HEK293 (cell line): Measurements from ENCODE around the gene SLC7A4.

ENCODE experiments used
- CTCF ChIA-PET: fragments of 350-600 bp; formaldehyde crosslinking; extraction: SDS; loops from one replicate; lab custom pipeline; 2021; ENCODE audit warnings: antibody characterized with exemption; lab: Yijun Ruan, JAX
- POLR2A ChIA-PET: fragments of 300-600 bp; formaldehyde crosslinking; extraction: SDS; loops from one replicate; lab custom pipeline; 2020; ENCODE audit warnings: antibody characterized with exemption, inconsistent platforms; lab: Yijun Ruan, JAX
- H3K27ac ChIP-seq: fragments of 200-500 bp; sonication (Bioruptor generic); 2 replicates; pipeline ENCODE4 v1.5.1; 2014; ENCODE audit warnings: low read depth, low read length, control low read depth, inconsistent platforms; ENCODE audit errors: extremely low read depth
- H3K36me3 ChIP-seq, 2 experiments: fragments of 200-500 bp in 1 of 2; sonication (Bioruptor generic) in 1 of 2; 1 replicate in 1 of 2; 2 replicates in 1 of 2; pipeline ENCODE4 v1.5.1; 2014 to 2017; ENCODE audit warnings: inconsistent platforms in 2 of 2, low read length in 2 of 2; ENCODE audit not compliant: control insufficient read depth in 2 of 2, insufficient read depth in 1 of 2
- H3K4me1 ChIP-seq: fragments of 200-500 bp; sonication (Bioruptor generic); 2 replicates; pipeline ENCODE4 v1.5.1; 2014; ENCODE audit warnings: mild to moderate bottlenecking, low read length, inconsistent platforms; ENCODE audit not compliant: control insufficient read depth, insufficient read depth
- H3K4me3 ChIP-seq: 2 replicates; pipeline ENCODE4 v1.5.1; 2011; ENCODE audit warnings: low read depth, mild to moderate bottlenecking, control low read depth, low read length, moderate library complexity
- H3K9me3 ChIP-seq: fragments of 200-500 bp; sonication (Bioruptor generic); 2 replicates; pipeline ENCODE4 v1.5.1; 2014; ENCODE audit warnings: low read depth, low read length, inconsistent platforms; ENCODE audit not compliant: control insufficient read depth, insufficient read depth
- GLI4 ChIP-seq: fragments of 450-650 bp; formaldehyde crosslinking; IDR thresholded peaks from 2 replicates; pipeline ENCODE4 v1.5.1; 2016; ENCODE audit warnings: missing biosample characterization, missing genetic modification characterization
- SCRT2 ChIP-seq: fragments of 450-650 bp; formaldehyde crosslinking; IDR thresholded peaks from 2 replicates; pipeline ENCODE4 v1.5.1; 2016; ENCODE audit warnings: missing biosample characterization, missing genetic modification characterization
- TCF7L2 ChIP-seq: IDR thresholded peaks from 2 replicates; pipeline ENCODE4 v1.6.1; 2011; ENCODE audit warnings: low read depth, mild to moderate bottlenecking, inconsistent platforms, low read length, moderate library complexity, borderline replicate concordance
- ZBTB20 ChIP-seq: fragments of 450-650 bp; formaldehyde crosslinking; IDR thresholded peaks from 2 replicates; pipeline ENCODE4 v1.5.1; 2016; ENCODE audit warnings: missing biosample characterization, missing genetic modification characterization
- ZNF16 ChIP-seq: fragments of 450-650 bp; formaldehyde crosslinking; IDR thresholded peaks from 2 replicates; pipeline ENCODE4 v1.5.1; 2016; ENCODE audit warnings: low read depth, missing biosample characterization, missing genetic modification characterization
- ZNF18 ChIP-seq: fragments of 450-650 bp; formaldehyde crosslinking; IDR thresholded peaks from 2 replicates; pipeline ENCODE4 v1.5.1; 2016; ENCODE audit warnings: missing biosample characterization, missing genetic modification characterization
- ZNF223 ChIP-seq: fragments of 450-650 bp; formaldehyde crosslinking; IDR thresholded peaks from 2 replicates; pipeline ENCODE4 v1.5.1; 2016; ENCODE audit warnings: missing biosample characterization, missing genetic modification characterization
- ZNF248 ChIP-seq: fragments of 450-650 bp; formaldehyde crosslinking; IDR thresholded peaks from 2 replicates; pipeline ENCODE4 v1.5.1; 2017; ENCODE audit warnings: missing biosample characterization, missing genetic modification characterization
- ZNF398 ChIP-seq: fragments of 450-650 bp; formaldehyde crosslinking; IDR thresholded peaks from 2 replicates; pipeline ENCODE4 v1.5.1; 2017; ENCODE audit warnings: missing biosample characterization, missing genetic modification characterization
- ZNF423 ChIP-seq: fragments of 450-650 bp; formaldehyde crosslinking; IDR thresholded peaks from 2 replicates; pipeline ENCODE4 v1.5.1; 2016; ENCODE audit warnings: missing biosample characterization, missing genetic modification characterization
- ZNF510 ChIP-seq: fragments of 450-650 bp; formaldehyde crosslinking; IDR thresholded peaks from 2 replicates; pipeline ENCODE4 v1.5.1; 2018; ENCODE audit warnings: mild to moderate bottlenecking, missing genetic modification characterization, missing biosample characterization; ENCODE audit not compliant: insufficient replicate concordance
- ZNF518A ChIP-seq: fragments of 450-650 bp; formaldehyde crosslinking; conservative IDR thresholded peaks from 2 replicates; pipeline ENCODE4 v1.5.1; 2016; ENCODE audit warnings: low read depth, missing biosample characterization, missing genetic modification characterization
- ZNF521 ChIP-seq: fragments of 450-650 bp; formaldehyde crosslinking; IDR thresholded peaks from 2 replicates; pipeline ENCODE4 v1.5.1; 2017; ENCODE audit warnings: missing biosample characterization, mild to moderate bottlenecking, missing genetic modification characterization
- ZNF549 ChIP-seq: fragments of 450-650 bp; IDR thresholded peaks from 2 replicates; pipeline ENCODE4 v1.5.1; 2018; ENCODE audit warnings: missing biosample characterization, missing genetic modification characterization, mild to moderate bottlenecking, inconsistent platforms, moderate library complexity
- ZNF558 ChIP-seq: fragments of 450-650 bp; formaldehyde crosslinking; IDR thresholded peaks from 2 replicates; pipeline ENCODE4 v1.5.1; 2016; ENCODE audit warnings: missing biosample characterization, missing genetic modification characterization
- ZNF670 ChIP-seq: fragments of 450-650 bp; formaldehyde crosslinking; IDR thresholded peaks from 2 replicates; pipeline ENCODE4 v1.5.1; 2016; ENCODE audit warnings: missing biosample characterization, missing genetic modification characterization, low read depth
- ZNF701 ChIP-seq: fragments of 450-650 bp; formaldehyde crosslinking; IDR thresholded peaks from 2 replicates; pipeline ENCODE4 v1.5.1; 2016; ENCODE audit warnings: missing biosample characterization, missing genetic modification characterization
- ZNF76 ChIP-seq: fragments of 450-650 bp; formaldehyde crosslinking; IDR thresholded peaks from 2 replicates; pipeline ENCODE4; 2016; ENCODE audit warnings: low read depth, missing biosample characterization, missing genetic modification characterization, borderline replicate concordance
- ZNF777 ChIP-seq: fragments of 450-650 bp; formaldehyde crosslinking; IDR thresholded peaks from 2 replicates; pipeline ENCODE4 v1.5.1; 2017; ENCODE audit warnings: missing biosample characterization, missing genetic modification characterization, borderline replicate concordance
- TF ChIP-seq, protein P1 (sequence below): fragments of 450-650 bp; formaldehyde crosslinking; IDR thresholded peaks from 2 replicates; pipeline ENCODE4 v1.5.1; 2016; ENCODE audit warnings: missing biosample characterization, missing genetic modification characterization

SLC7A4 gene

DNA sequence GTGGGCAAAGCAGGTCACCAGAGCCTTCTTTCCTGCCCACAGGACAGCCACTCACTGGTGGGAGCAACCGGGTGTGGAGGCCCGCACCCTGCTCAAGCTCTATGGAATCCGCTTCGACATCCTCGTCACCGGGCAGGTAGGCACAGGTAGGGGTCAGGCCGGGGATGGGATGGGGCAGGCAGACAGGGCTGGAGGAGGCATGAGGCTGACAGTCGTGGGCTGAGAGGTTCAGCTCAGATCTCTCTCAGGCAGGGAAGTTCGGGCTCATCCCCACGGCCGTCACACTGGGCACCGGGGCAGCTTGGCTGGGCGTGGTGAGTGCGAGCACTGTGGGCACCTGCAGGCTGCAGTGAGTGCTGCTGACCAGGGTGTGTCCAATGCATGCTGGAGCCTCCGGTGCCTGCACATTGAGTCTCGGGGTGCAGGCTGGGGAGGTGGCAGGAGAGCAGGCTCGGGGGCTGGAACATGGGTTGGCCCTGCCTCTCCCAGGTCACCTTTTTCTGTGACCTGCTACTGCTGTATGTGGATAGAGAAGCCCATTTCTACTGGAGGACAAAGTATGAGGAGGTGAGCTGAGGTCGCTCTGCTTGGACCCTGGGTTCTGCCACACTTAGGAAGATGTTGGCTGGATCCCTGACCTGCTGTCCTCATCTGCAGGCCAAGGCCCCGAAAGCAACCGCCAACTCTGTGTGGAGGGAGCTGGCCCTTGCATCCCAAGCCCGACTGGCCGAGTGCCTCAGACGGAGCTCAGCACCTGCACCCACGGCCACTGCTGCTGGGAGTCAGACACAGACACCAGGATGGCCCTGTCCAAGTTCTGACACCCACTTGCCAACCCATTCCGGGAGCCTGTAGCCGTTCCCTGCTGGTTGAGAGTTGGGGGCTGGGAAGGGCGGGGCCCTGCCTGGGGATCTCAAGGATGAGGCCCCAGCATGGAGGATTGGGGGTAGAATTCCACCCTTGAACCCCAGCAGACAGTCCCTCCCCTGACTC lies 6.3 kb downstream of the SLC7A4 start:
- no peaks in the 10 kb centered on the region for H3K4me1 ChIP-seq
- CTCF ChIA-PET: interaction anchor here (0.9 to 1.7 kb wide), 2 partner anchors 77 to 140 kb away, joined by 4 read pairs; no protein-coding TSS in a partner anchor
- H3K36me3 ChIP-seq: no peaks in the 10 kb centered on the region
- no peak overlapping the region for H3K4me3 ChIP-seq
- TF ChIP-seq GLI4 (tag by site-specific recombination): no peak
- TF ChIP-seq, protein P1, sequence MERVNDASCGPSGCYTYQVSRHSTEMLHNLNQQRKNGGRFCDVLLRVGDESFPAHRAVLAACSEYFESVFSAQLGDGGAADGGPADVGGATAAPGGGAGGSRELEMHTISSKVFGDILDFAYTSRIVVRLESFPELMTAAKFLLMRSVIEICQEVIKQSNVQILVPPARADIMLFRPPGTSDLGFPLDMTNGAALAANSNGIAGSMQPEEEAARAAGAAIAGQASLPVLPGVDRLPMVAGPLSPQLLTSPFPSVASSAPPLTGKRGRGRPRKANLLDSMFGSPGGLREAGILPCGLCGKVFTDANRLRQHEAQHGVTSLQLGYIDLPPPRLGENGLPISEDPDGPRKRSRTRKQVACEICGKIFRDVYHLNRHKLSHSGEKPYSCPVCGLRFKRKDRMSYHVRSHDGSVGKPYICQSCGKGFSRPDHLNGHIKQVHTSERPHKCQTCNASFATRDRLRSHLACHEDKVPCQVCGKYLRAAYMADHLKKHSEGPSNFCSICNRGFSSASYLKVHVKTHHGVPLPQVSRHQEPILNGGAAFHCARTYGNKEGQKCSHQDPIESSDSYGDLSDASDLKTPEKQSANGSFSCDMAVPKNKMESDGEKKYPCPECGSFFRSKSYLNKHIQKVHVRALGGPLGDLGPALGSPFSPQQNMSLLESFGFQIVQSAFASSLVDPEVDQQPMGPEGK (tag by site-specific recombination): no peak
- no peak for TF ChIP-seq ZNF510 (tag by site-specific recombination)
- no peak for TF ChIP-seq ZNF398 (tag by site-specific recombination)
- no peak for TF ChIP-seq ZNF558 (tag by site-specific recombination)
- no peak for TF ChIP-seq TCF7L2
- TF ChIP-seq ZNF16: no peak
- no peak for TF ChIP-seq ZNF521
- no peak for TF ChIP-seq ZNF248
- no peak for TF ChIP-seq ZNF777
- no peak for TF ChIP-seq ZNF670 (tag by site-specific recombination)
- TF ChIP-seq ZNF223 (tag by site-specific recombination): no peak
- TF ChIP-seq ZNF76 (tag by site-specific recombination): no peak
- TF ChIP-seq ZNF423 (tag by site-specific recombination): no peak
- TF ChIP-seq ZNF18: no peak
- TF ChIP-seq, all 188 proteins: peak for 0
- Histone ChIP-seq H3K27ac (no peak overlapping the region), H3K9me3 (no peaks in the 10 kb centered on the region)
- POLR2A ChIA-PET: no interaction called here

DNA sequence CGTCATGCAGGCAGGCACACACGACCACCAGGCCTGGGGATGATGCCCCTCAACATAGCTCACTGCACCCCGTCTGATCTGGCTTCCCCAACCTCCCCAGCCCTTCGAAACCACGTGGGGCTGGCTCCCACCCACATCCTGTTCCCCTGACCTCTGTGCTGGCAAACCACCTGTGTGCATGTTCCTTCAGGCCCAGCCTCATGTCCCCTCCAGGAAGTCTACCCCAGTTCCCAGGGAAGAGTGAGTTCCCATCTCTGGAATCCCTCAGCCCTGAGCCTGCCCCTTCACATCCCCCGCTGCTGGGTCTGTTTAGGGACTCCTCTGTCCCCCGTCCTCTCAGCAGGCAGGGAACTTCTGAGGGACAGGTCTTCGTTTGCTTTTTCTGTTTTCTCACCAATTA lies 7.1 kb downstream of the SLC7A4 start:
- TF ChIP-seq SCRT2 (tag by site-specific recombination) (peak; percentile 44; the same call in 1 of the 2 replicates), ZNF549 (tag by site-specific recombination) (no peak), ZNF518A (no peak), ZNF701 (no peak), ZBTB20 (no peak)
- ChIA-PET CTCF (interaction anchor here (0.6 kb wide), 1 partner anchor 21 kb away, joined by 3 read pairs; the partner anchor contains the start of gene LRRC74B), POLR2A (no interaction called here)
- H3K36me3 ChIP-seq: no peaks in the 10 kb centered on the region
- H3K4me1 ChIP-seq: no peaks in the 10 kb centered on the region
- H3K4me3 ChIP-seq: no peak overlapping the region
- H3K9me3 ChIP-seq: no peaks in the 10 kb centered on the region
- H3K27ac ChIP-seq: no peak overlapping the region
